Panc1 (cell line): ENCODE results near the gene BDH1.

ENCODE experiments used
- POLR2AphosphoS5 ChIP-seq: IDR thresholded peaks from 2 replicates; pipeline ENCODE4 v1.6.1; 2012; ENCODE audit warnings: mild to moderate bottlenecking, low read depth, low read length, moderate library complexity
- SIN3A ChIP-seq: IDR thresholded peaks from 2 replicates; pipeline ENCODE4 v1.6.1; 2012; ENCODE audit warnings: low read depth, mild to moderate bottlenecking, low read length, moderate library complexity, borderline replicate concordance; ENCODE audit not compliant: insufficient read depth
- TCF7L2 ChIP-seq: IDR thresholded peaks from 2 replicates; pipeline ENCODE4 v1.6.1; 2011; ENCODE audit warnings: mild to moderate bottlenecking, low read depth, low read length, inconsistent platforms
- TF ChIP-seq, protein P1 (sequence below): fragments of 450-650 bp; IDR thresholded peaks from 2 replicates; pipeline ENCODE4 v1.5.1; 2017; ENCODE audit warnings: mild to moderate bottlenecking
- TF ChIP-seq, protein P2 (sequence below), 2 experiments: IDR thresholded peaks; 2 replicates each; pipeline ENCODE4 v1.6.1; 2011 to 2012; ENCODE audit warnings: low read depth in 2 of 2, control low read depth in 1 of 2, low read length in 1 of 2, mild to moderate bottlenecking in 1 of 2, moderate library complexity in 1 of 2; ENCODE audit not compliant: insufficient read depth in 1 of 2

DNA sequence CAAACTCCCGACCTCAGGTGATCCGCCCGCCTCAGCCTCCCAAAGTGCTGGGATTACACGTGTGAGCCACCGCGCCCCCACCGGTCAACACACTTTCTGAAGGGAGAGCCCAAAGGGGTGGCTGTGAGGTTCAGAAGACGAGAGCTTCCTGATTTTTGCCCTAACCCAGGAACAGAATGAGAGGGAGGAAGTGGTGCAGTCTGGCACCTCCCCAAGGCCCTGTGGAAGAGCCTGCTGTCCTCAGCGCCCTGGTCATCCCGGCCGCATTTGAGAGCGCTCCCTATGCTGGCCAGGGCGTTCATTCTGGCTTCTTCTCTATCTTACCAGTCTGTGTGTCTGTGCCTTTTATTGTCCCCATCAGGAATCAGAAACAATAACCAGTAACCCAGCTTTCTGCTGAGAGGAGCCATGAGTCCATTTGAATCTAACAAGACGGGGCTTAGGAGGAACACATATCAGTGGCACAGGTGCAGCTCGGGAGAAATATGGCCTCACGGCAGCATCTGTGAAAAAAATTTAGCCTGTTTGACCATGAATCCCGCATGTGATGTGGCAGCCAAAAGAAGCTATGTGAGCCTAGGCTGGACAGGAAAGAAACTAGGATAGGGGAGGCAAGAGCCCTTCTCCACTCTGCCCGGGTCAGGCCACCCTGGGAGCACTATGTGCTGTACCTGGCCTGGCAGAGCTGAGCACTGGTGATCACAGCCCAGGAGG lies 12.9 kb downstream of the BDH1 start:
- TF ChIP-seq, protein P1, sequence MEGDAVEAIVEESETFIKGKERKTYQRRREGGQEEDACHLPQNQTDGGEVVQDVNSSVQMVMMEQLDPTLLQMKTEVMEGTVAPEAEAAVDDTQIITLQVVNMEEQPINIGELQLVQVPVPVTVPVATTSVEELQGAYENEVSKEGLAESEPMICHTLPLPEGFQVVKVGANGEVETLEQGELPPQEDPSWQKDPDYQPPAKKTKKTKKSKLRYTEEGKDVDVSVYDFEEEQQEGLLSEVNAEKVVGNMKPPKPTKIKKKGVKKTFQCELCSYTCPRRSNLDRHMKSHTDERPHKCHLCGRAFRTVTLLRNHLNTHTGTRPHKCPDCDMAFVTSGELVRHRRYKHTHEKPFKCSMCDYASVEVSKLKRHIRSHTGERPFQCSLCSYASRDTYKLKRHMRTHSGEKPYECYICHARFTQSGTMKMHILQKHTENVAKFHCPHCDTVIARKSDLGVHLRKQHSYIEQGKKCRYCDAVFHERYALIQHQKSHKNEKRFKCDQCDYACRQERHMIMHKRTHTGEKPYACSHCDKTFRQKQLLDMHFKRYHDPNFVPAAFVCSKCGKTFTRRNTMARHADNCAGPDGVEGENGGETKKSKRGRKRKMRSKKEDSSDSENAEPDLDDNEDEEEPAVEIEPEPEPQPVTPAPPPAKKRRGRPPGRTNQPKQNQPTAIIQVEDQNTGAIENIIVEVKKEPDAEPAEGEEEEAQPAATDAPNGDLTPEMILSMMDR = no peak
- TF ChIP-seq SIN3A (no peak), POLR2AphosphoS5 (no peak), TCF7L2 (no peak)
- TF ChIP-seq, protein P2, sequence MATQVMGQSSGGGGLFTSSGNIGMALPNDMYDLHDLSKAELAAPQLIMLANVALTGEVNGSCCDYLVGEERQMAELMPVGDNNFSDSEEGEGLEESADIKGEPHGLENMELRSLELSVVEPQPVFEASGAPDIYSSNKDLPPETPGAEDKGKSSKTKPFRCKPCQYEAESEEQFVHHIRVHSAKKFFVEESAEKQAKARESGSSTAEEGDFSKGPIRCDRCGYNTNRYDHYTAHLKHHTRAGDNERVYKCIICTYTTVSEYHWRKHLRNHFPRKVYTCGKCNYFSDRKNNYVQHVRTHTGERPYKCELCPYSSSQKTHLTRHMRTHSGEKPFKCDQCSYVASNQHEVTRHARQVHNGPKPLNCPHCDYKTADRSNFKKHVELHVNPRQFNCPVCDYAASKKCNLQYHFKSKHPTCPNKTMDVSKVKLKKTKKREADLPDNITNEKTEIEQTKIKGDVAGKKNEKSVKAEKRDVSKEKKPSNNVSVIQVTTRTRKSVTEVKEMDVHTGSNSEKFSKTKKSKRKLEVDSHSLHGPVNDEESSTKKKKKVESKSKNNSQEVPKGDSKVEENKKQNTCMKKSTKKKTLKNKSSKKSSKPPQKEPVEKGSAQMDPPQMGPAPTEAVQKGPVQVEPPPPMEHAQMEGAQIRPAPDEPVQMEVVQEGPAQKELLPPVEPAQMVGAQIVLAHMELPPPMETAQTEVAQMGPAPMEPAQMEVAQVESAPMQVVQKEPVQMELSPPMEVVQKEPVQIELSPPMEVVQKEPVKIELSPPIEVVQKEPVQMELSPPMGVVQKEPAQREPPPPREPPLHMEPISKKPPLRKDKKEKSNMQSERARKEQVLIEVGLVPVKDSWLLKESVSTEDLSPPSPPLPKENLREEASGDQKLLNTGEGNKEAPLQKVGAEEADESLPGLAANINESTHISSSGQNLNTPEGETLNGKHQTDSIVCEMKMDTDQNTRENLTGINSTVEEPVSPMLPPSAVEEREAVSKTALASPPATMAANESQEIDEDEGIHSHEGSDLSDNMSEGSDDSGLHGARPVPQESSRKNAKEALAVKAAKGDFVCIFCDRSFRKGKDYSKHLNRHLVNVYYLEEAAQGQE (IDR thresholded peaks at IDR 0.05; ENCODE audit: insufficient read depth in 1 of 2, low read depth in 2 of 2, low read length in 1 of 2) = no peak
